Measurements from ENCODE around the gene CNN3. TPM values are rescaled to one million over a fixed set of nuclear protein-coding genes. Genes with fewer than 3 reads are reported as not detected.

CNN3 gene
- total RNA-seq, 1 donor = 316 TPM

DNA sequence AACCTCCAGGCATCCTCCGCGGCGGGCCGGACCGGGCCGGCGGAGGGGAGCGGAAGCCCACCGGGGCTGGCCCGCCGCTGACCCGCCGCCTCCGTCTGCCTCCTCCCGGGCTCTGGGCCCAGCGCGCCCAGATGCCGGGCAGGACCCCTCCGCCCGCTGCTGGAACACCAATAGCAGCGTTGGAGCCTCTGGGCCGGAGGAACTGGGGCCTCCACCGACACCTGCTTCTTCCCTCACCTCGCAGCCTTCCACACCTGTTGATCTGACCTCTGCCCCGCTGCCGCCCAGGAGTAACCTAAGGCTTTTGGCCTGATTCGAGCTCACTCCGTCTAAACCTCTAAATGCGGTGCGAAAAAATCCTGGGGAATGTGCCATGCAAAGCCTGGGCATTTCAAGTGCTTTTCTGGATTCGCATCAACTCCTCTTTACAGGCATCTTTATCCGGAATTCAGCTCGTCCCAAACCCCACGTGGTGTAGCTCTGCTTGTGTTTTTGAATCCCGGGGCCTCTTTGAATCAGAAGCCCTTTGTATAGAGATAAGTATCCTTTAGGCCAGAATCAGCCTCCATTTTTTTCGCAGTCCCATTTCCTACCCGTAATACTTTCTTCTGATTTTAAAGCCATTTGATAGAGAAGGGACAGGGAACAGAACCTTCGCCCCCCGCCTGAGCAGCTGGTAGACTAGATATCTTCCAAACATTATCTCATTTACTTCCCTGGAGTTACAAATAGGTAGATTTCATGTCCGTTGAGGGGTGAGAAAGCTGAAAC lies 680 bp upstream of the CNN3 start:
- Histone ChIP-seq H4K20me1 (ENCODE audit: insufficient read depth, low read length) (peaks cover 23% of the 10 kb centered on the region), H3K79me2 (ENCODE audit: insufficient read depth, low read length) (peaks cover 59% of the 10 kb centered on the region), H3K4me2 (ENCODE audit: insufficient read depth, low read length) (peak overlapping the region; percentile 82), H3K27me3 (ENCODE audit: insufficient read depth, low read length) (no peaks in the 10 kb centered on the region), H3K36me3 (ENCODE audit: insufficient read depth, low read length) (peaks cover 7% of the 10 kb centered on the region), H3K9me3 (ENCODE audit: low read depth, low read length) (no peaks in the 10 kb centered on the region), H3K4me1 (ENCODE audit: insufficient read depth, low read length) (peaks cover 45% of the 10 kb centered on the region), H3K4me3 (ENCODE audit: insufficient read depth, low read length) (peak overlapping the region; percentile 93), H3K27ac (ENCODE audit: low read depth, low read length) (peak overlapping the region; percentile 80), H2AFZ (ENCODE audit: low read length) (peak overlapping the region; percentile 87)
- peak; percentile 62 for DNase-seq (ENCODE audit: insufficient read length, low spot score, missing footprints)
- TF ChIP-seq, protein P1, sequence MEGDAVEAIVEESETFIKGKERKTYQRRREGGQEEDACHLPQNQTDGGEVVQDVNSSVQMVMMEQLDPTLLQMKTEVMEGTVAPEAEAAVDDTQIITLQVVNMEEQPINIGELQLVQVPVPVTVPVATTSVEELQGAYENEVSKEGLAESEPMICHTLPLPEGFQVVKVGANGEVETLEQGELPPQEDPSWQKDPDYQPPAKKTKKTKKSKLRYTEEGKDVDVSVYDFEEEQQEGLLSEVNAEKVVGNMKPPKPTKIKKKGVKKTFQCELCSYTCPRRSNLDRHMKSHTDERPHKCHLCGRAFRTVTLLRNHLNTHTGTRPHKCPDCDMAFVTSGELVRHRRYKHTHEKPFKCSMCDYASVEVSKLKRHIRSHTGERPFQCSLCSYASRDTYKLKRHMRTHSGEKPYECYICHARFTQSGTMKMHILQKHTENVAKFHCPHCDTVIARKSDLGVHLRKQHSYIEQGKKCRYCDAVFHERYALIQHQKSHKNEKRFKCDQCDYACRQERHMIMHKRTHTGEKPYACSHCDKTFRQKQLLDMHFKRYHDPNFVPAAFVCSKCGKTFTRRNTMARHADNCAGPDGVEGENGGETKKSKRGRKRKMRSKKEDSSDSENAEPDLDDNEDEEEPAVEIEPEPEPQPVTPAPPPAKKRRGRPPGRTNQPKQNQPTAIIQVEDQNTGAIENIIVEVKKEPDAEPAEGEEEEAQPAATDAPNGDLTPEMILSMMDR (IDR thresholded peaks at IDR 0.05; ENCODE audit: extremely low read depth, low read depth, low read length) = no peak

DNA sequence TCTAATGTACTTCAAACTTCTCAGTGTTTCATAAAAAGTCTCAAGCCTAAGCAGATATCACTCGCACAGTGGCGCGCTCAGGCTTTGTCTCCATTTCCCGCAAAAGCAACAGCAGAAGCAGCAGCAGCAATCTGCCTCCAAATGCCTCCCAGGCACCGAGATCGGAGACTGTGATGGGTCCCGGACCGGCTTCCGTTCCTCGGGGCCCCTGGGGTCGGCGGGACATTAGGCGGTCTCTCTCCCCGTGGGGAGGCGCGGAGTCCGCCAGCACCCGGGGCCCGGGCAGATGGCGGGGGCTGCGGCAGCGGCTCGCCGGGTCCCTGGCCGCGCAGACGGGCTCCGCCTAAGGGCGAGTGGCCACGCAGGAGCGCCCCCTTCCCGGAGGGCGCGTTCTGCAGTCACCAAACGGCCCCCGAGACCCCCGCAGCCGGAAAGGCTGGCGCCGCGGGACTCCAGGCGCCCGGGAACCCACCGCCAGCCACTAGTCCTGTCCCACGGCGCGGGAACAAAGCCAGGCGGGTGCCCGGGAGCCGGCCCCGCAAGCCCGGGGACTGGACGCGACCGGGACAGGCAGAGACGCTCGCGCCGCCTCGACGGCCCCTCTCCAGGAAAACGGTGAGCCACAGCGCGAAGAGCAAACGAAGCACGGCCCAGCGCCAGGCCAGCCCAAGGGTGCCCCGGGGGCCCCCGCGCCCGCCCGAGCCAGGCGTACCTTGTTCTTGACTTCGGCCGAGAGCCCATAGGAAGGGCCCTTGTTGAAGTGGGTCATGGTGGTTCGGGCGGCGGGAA lies 590 bp downstream of the CNN3 start:
- Histone ChIP-seq H4K20me1 (ENCODE audit: insufficient read depth, low read length) (peaks cover 29% of the 10 kb centered on the region), H3K4me2 (ENCODE audit: insufficient read depth, low read length) (peak overlapping the region; percentile 97), H2AFZ (ENCODE audit: low read length) (peak overlapping the region; percentile 33), H3K79me2 (ENCODE audit: insufficient read depth, low read length) (peaks cover 72% of the 10 kb centered on the region), H3K36me3 (ENCODE audit: insufficient read depth, low read length) (peaks cover 14% of the 10 kb centered on the region), H3K4me1 (ENCODE audit: insufficient read depth, low read length) (peaks cover 53% of the 10 kb centered on the region), H3K27ac (ENCODE audit: low read depth, low read length) (peak overlapping the region; percentile 90), H3K27me3 (ENCODE audit: insufficient read depth, low read length) (no peaks in the 10 kb centered on the region), H3K4me3 (ENCODE audit: insufficient read depth, low read length) (peak overlapping the region; percentile 93), H3K9me3 (ENCODE audit: low read depth, low read length) (no peaks in the 10 kb centered on the region)
- TF ChIP-seq, protein P1 (IDR thresholded peaks at IDR 0.05; ENCODE audit: extremely low read depth, low read depth, low read length) = peak; percentile 19
- peak; percentile 90 for DNase-seq (ENCODE audit: insufficient read length, low spot score, missing footprints)

DNA sequence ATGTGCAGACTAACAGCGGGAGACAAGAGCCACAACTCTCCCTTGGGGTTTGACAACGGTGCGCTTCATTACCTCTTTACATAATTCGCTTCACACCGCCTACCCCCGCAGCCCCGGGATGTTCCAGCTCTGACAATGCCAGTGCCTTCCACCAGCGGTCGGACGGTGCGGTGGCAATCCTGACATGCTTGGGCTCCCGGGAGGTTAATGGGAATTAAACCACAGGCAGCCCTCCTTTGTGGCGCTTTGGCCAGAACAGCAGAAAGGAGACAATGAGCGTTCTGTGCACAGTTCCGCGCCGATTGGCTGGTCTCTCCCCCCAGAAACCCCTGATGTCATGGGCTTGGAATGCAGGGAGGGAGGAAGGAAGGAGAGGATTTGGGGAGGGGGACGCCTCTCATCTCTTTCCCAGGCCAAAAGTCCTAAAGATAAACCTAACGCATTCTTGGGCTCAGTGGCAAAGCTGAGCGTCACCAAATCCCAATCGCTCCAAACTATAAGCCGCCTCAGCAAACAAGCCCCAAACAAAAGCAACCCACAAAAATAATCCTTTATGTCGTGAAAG lies 1.3 kb downstream of the CNN3 start:
- Histone ChIP-seq H4K20me1 (ENCODE audit: insufficient read depth, low read length) (peaks cover 32% of the 10 kb centered on the region), H3K27ac (ENCODE audit: low read depth, low read length) (peak overlapping the region; percentile 90), H3K4me1 (ENCODE audit: insufficient read depth, low read length) (peaks cover 53% of the 10 kb centered on the region), H3K4me2 (ENCODE audit: insufficient read depth, low read length) (peak overlapping the region; percentile 97), H2AFZ (ENCODE audit: low read length) (peak overlapping the region; percentile 33), H3K27me3 (ENCODE audit: insufficient read depth, low read length) (no peaks in the 10 kb centered on the region), H3K9me3 (ENCODE audit: low read depth, low read length) (no peaks in the 10 kb centered on the region), H3K79me2 (ENCODE audit: insufficient read depth, low read length) (peaks cover 78% of the 10 kb centered on the region), H3K4me3 (ENCODE audit: insufficient read depth, low read length) (peak overlapping the region; percentile 93), H3K36me3 (ENCODE audit: insufficient read depth, low read length) (peaks cover 15% of the 10 kb centered on the region)
- peak; percentile 94 for DNase-seq (ENCODE audit: insufficient read length, low spot score, missing footprints)
- TF ChIP-seq, protein P1 (IDR thresholded peaks at IDR 0.05; ENCODE audit: extremely low read depth, low read depth, low read length) = no peak

Data from osteoblast (primary cell).